Ammon's horn (tissue), 1 donor: ENCODE results near the gene ITGB4.
A peak's percentile ranks its signal among the peaks of the same experiment; 100 is the strongest.

ENCODE experiments used
- DNase-seq: peaks from one replicate; pipeline ENCODE4 v3.0.0-alpha.2; 2016; ENCODE audit warnings: low spot score

ITGB4 gene

DNA sequence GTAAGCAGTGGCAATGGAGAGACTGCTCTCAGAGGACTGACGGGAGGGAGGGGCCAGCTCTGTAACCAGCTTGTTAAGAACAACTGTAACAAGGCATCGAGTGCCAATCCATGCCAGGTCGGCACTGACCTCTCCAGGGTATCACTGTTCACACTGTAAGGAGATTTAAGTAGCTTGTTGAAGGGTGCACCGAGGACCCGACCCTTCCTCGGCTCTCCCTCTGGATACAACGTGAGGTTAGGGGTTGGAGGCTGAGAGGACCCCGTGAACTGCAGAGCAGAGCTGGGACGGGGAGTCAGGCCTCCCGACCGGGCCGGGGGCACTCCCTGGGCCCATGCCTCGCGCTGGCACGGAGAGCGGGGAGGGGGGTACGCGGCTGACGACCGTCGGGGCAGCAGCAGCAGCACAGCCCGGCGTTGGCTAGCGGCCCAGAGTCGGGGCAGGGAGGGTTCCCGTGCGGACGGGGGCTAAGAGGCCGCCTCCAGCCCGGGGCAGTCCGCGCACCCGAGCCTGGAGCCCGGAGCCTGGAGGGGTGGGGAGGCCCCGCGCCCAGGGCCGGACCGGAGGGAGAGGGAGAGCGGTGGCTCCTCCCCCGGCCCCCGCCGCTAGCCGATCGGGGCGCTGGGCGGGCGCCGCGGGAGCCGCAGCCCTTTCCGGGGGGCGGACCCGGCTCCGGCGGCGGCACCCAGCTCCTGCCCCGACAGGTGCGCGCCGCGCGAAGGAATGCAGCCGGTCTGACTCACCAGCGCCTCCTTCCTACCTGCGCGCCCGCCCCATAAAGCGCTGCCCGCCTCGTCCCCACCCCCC, at the start of gene ITGB4:
Gene ITGB4 (plus strand): TSS at position 804 of the 807 bp plus-strand sequence. CDS start 3,245 bp downstream, outside the sequence.
- peak; percentile 57 for DNase-seq

DNA sequence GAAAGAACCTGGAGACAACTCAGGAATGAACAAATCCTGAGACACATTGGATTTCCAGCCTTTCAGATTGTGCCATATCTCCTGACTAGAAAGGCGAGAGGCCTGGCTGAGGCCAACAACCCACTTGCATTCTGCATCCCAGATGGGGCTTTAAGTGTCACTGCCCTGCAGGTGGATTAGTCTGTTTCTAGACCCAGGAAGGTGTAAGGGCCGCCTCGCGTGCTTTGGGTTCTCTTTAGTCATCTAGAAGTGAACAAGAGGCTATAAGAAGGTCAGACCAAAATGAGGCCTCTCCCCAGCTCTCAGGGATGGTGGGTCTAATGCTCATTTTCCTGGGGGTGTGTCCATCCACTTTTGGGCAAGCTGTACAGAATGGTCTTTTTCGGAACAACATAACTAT, 49.2 kb upstream of the ITGB4 start:
- no peak for DNase-seq

DNA sequence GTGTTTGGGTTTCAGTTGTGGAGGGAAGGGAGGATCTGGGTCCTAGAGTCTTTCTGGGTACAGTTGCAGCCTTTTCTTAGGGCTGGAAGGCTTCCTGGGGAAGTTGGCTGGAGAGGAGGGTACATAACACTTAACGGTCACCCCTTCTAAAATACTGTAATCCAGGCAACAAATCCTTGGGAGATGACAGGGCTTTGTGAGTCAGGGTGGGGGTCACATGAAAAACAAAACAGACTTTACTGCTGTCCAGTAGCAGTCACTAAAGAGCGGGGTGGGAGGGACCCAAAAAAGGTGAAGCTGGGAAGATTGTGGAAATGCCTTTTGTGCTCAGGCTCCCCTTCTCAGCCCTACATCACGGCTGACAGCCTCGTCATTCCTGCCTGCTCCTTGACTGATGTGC, 47.8 kb upstream of the ITGB4 start:
- DNase-seq: no peak

DNA sequence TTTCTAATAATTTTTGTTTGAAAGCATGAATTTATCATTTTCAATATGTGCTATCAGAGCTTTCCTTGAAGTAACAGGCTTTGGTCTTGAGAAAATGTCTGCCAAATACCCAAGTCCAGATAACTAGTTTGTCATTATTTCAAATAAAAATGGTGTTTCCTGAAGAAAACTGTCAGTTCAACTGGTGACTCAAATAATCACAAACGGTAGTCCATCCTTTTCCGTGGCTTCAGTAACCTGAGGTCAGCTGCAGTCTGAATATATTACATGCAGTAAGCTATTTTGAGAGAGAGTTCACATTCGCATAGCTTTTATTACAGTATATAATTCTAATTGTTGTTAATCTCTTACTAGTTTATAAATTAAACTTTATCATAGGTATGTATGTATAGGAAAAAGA, 44.8 kb upstream of the ITGB4 start:
- no peak for DNase-seq

DNA sequence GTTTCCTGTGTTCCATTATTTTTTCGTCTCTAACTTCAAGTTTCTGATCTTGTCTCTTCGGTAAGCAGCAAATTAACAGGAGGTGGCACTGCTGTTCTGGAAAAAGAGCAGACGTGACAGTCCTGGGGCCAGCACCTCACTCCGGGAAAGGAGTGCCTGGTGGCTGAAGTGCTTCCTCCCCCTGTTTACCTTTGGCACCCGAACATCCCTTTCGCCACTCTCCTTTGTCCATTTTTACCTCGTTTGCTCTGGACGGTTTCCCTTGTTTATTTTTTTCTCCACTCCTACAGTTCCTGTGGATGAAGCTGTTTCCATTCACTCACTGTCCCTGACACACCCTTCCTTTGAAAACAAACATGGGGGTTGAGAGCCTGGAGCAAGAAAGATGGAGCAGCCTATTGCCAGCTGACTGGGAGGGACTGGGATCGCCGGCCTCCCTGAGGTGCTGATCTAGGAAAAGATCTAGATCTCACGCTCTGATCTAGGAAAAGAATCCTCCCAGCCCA, 41.5 kb upstream of the ITGB4 start:
- peak; percentile 79 for DNase-seq

DNA sequence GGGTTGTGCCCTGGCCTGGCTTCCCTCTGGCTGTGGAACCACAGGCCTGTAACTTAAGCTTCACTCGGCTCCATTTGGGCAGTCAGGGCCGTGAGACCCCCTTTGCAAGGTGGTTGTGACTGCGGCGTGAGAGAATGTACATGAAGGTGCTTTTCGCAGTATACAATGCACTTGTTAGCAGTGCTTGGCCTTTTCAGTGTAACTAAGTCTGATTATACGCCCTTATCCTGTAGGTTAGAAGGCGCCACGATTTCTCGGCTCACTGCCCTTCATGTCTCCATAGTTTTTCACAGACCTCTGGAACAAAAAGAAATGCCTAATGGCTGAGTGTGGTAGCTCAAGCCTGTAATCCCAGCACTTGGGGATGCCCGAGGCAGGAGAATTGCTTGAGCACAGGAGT, 40.8 kb upstream of the ITGB4 start:
- no peak for DNase-seq

DNA sequence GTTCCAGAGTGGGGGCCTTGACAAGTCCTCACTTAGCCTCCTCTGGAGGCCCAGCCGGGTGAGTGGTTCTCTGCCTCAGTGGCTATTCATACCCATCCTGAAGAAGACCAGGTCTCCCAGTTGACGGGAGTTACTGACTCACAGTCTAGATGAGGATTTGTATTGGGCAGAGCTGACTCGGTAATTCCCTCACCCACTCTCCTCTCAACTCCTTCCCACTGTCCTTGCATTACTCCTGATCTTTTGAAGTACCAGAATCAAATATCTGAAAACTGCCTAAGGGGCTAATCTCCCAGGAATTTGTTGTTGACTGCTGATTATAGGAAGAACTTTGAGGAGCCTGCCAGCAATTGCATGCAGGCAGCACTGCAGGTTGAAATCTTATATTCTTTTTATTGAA, 40.0 kb upstream of the ITGB4 start:
- no peak for DNase-seq

DNA sequence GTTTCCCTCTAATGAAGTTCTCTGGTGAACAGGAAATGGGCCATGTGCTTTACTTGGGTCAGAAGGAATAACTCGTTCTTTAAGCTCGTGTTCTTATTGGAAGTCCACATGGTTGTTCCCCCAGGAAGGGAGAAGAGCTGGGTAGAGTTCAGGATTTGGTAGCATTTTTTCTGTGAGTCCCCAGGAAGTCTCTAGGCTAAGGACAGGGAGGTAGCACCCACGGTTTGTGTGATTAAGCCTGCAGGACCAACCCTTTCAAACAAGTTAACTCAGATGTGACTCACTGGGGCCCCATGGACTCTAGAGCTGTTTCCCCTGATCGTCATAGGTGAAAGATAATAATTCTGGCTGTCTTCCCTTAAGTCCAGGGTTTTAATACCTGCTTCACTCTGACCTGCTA, 37.7 kb upstream of the ITGB4 start:
- no peak for DNase-seq

DNA sequence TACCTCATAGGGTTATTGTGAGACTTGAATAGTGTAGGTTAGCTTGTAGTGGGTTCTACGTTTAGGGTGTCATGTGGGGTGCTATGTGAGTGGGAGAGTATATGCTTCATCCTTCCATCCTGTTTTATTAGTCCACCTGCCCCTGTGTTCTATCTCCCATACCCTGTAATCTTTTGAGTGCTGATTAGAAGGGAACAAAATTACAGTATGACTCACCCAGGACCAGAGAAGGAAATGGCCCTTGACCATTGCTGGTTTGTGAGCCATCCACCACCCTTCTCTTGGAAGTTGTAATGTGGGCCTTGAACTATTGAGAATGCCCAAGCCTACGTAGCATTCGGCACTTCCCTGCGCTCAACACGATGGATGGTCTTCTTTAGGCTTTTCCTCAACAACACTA, 37.0 kb upstream of the ITGB4 start:
- no peak for DNase-seq

DNA sequence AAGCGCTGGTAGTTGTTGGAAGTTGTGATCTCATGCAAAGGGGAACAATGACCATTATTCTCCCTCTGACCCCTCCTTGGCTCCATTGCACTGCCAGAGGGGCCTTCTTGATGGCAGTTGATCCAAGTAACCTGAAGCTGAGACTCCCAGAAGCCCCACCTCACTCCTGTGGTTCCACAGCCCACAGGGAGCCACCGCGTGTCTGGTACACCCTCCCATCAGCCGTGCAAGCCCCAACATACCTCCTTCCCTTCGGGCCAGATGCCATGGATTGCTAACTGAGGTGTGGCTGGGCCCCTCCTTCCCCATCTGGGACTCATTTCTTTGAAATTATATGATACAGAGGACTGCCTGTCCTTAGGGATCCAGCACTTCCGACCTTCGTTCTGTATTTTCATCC, 36.3 kb upstream of the ITGB4 start:
- DNase-seq: no peak

DNA sequence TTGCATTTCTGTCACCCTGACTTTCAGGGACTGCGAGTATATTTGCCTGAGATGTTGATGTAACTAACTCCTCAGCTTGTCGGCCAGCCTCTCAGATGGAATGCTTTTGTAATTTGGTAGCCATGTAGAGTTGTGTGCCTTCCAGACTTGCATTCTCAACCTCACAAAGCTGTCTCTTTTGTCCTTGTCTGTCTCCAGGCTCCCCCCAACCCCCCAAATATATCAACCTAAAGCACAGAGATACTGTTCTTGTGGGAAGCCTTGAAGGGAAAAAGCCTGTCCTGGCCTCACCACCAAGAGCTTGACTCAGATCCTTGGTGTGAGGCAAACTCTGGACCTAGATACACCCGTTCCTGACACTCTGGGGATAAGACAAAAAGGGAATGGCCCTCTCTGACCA, 35.8 kb upstream of the ITGB4 start:
- no peak for DNase-seq

DNA sequence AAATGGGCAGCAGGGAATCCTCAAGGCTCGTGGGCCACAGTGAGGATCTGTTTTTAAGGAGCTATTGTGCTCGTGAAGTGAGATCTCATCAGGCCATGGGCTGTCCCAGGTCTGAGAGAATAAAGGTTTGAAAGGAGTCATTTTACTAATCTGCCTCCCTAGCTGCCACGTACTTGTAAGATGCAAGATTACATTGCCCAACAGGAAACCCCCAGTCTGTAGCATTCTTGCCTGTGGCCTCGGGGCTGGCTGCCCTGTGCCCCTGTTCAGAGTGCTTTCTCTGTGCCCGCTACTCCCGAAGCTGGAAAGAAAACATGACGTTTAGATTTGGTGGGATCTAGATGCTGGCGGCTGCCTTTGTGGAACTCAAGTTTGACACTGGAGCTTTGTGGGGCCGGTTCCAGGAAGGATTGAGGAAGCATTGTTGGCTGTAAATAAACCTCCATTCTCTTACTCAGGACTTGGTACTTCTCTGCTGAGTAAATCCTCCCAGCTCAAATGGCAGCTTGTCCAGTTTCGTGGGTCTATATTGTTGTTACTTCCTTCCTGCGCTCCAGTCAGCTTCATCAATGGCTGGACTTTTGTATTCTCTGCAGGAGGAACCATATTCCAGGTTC, 32.9 kb upstream of the ITGB4 start:
- DNase-seq: no peak

DNA sequence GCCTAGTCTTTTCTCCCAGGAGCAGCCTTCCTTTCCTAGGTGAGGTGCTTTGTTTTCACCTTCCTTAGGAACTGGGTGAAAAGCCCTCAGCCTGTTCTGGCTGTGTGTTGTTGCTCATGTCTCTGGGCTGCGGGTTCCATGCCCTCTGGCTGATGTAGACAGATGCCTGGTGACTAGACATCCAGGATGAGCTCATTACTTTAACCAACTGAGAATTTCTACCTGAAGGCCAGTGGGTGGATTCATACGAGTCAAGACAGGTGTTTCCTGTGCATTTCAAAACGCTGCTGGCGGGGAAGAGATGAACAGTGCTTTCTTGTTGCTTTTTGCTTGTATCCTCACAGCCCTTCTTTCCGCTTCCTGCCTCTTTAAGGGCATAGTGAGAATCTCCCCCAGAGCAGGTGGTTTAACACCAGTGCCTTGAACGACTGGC, 31.8 kb upstream of the ITGB4 start:
- DNase-seq: no peak

DNA sequence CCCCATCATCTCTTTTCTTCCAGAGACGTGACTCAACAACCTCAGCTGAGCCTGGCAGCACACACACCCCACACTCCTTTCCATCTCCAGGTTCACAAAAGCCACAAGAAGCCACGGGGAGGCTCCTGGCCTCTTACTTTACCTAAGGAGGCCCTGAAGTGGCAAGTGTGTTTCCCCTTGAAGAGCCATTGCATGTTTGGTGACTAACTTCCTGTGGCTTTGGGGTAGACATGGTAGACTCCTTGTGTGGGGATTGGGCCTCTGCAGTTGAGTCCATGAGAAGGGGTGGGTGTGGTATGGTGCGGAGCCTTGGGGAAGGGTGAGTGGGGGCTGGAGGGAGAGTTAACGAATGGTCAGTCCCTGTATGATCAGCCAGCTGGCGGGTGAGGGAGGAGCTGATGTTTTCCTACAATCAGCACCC, 29.9 kb upstream of the ITGB4 start:
- no peak for DNase-seq

DNA sequence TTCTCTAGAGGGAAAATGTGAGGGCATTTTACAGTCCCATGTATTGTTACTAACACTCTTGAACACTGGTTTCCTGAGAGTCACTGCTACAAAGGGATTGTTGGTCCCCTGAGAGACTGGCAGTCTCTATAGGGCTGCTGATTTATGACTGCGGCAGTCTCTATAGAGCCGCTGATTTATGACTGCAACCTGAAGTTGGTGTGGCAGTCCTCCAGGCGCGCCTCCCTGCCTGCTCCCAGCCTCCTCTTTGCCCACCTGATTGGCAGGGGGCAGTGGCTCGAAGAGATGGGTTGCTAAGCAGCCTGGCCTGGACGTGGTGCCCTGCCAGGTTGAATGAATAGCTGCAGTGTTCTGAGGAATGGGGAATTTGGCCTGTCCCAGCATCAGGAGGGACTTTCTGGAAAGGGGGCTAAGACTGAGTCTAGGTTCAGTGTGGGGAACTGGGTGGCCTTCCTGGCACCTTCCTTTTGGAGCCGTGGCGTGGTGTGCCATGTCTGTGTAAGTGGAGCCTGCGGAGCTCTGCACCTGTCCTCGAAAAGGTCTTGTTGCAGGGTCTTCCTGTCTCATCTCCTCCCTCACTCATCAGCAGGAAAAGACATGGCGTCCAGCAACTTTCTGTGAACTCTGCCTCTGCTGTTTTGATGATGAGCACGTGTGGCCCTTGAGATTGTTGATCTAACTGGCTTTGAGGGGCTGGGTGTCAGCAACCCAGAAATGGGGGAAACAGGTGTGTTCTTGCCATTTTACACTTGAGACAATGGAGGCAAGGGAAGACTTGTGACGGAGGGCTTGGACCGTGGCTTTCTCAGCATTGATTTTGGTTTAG, 29.2 kb upstream of the ITGB4 start:
- DNase-seq: peak; percentile 88

DNA sequence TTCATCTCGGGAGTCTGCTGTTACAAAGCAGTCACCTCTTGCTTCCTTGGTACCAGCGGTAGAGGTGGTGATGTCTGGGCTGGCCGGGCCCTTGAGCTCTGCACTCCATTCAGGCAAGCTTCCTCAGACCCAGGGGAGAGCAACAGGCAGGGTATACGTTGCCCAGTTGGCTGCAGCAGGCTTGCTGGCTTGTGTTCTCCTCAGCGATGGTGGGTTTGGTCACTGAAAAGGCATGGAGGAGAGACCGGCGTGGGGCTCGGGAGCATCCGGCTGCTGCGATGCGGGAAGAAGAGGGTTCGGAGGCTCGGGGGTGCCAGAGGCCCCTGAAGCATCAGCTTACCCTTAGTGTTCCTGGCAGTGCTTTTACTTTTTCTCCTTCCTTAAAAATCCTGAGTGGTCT, 28.3 kb upstream of the ITGB4 start:
- no peak for DNase-seq

DNA sequence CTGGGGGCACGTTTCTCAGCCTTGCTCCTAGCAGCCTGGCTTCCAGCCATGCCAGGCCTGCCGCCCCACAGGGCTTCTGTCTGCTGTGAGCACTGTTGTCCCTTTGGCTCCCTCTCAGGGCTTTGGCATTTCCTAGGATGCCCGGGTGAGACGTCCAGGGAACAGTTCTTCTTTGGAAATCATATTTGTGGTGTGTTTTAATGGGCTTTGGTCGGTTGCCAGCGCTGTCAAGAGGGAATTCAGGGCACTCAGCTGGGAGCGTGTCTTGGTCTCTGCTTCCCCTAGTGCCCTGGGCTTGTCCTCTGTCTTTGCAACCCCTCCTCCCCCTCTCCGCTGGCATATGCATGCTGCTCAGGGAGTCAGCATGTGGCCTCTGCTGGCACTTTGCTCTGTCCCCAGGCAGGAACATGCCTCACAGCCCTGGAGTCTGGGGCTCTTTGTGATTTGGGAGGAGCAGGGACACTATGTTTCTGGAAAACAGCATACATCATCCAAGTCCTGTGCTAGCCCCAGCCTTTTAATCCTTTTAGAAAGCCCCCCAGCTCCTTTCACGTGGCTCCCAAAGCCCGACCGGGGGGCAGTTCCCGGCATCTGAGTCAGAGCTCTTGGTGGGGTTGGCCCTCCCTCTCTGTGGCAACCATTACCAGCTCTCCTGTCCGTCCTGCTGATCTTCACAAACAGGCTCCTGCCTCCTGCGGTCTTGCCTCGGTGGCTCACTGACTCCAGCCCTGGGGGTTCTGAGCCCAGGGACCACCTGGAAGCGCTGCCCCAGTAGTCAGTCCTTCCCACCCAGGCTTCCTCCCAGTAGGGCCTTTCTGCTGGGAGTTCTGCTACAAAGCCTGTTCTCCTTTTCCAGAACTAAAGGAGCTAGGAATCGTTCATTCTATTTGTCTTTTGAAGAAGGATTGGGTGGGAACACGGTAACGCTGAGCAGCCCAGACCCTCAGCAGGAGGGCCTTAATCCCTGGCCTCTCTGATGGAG, 27.5 kb upstream of the ITGB4 start:
- peak; percentile 98 for DNase-seq

DNA sequence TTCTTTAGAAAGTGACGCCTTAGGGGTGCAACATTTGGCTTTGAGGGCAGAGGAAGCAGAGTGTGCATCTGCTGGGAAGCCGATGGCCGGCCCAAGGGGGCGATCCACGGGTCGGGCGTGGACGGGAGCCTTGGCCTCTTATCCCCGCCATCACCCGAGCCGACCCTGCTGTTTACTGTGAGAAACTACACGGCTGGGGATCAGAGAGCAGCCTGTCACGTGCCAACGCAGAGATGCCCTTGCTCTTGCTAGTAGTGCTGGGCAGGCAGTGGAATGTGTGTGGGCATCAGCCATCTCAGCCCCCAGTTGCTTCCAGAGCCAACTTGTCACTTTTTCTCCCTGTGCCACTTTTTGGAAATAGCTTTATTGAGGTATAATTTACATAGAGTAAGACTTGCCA, 26.7 kb upstream of the ITGB4 start:
- peak; percentile 63 for DNase-seq

DNA sequence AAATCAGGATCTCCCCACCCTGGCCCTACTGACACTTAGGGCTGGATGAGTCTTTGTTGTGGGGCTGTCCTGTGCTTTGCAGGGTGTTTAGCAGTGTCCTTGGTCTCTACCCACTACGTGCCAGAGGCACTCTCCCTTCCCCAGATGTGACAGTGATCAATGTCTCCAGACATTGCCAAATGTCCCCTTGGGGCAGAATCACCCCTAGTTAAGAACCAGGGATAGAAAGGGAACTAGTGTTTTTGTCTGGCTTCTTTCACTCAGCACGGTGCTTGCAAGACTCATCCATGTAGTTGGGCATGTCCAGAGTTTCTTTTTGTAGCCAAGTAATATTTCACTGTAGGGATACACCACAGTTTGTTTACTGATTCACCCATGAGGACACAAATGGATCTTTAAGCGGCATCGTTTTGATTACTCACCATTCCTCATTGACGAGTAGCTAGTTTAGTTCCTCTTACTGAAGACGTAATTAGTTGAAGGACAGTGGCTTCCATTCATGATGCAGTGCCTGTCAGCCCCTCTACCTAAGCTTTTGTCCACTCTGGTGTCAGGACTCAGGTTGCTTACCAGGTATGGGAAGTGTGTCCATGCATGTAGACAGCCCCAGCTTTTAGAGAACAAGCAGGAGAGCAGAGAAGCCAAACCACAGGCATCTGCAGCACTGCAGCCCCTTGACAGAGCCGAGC, 26.0 kb upstream of the ITGB4 start:
- no peak for DNase-seq

DNA sequence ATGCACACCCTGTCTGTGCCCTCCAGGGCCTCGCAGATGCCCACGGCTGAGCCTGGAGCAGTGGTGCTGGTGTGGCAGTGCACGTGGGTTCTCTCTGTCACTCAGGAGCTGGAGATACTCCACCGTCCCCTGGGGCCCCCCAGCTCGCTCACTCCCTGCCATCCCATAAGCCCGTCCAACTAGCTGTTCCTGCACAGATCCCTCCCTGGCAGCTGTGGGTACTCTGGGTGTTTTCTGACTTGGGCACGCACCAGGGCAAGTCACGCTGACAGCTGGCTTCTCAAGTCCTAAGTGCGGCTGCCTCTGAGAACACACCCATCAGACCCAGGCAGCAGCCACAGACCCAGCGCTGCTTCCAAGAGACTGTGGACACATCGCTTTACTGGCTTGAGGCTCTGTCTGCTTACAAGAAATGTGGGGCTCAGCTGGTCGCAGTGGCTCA, 25.4 kb upstream of the ITGB4 start:
- DNase-seq: peak; percentile 77
